ENCODE results near the gene NDST1.

DNA sequence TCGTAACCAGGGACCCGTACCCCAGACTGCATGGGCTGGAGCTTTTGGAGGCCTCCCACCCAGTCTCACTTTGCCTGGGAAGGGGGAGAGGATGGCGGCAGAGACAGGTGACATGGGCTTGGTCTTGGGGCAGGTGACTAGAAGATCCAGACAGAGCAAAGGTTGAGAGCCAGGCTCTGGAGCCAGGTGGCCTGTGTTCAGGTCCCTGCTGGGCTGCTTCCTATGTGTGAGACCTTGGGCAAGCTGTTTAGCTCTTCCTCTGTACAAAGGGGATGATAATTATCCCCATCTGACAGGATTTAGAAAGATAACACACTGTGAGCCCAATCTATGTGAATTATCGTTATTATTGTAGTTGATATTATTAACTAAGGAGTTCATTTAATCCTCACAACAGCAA is 16.1 kb upstream of the NDST1 start:
- TF ChIP-seq, protein P1, sequence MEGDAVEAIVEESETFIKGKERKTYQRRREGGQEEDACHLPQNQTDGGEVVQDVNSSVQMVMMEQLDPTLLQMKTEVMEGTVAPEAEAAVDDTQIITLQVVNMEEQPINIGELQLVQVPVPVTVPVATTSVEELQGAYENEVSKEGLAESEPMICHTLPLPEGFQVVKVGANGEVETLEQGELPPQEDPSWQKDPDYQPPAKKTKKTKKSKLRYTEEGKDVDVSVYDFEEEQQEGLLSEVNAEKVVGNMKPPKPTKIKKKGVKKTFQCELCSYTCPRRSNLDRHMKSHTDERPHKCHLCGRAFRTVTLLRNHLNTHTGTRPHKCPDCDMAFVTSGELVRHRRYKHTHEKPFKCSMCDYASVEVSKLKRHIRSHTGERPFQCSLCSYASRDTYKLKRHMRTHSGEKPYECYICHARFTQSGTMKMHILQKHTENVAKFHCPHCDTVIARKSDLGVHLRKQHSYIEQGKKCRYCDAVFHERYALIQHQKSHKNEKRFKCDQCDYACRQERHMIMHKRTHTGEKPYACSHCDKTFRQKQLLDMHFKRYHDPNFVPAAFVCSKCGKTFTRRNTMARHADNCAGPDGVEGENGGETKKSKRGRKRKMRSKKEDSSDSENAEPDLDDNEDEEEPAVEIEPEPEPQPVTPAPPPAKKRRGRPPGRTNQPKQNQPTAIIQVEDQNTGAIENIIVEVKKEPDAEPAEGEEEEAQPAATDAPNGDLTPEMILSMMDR (IDR thresholded peaks at IDR 0.05): no peak
- TF ChIP-seq POLR2A (IDR thresholded peaks at IDR 0.05): no peak
- TF ChIP-seq POLR2AphosphoS5 (IDR thresholded peaks at IDR 0.05): no peak

All from transverse colon (tissue), 4 donors.